HEK293T (cell line): ENCODE measurements around the gene ATP10A.

ENCODE experiments used
- CTCF ChIA-PET: fragments of 350-600 bp; formaldehyde crosslinking; extraction: SDS; loops from one replicate; lab custom pipeline; 2021; ENCODE audit warnings: antibody characterized with exemption, inconsistent platforms; lab: Yijun Ruan, JAX
- POLR2A ChIA-PET: fragments of 350-600 bp; formaldehyde crosslinking; extraction: SDS; loops from one replicate; lab custom pipeline; 2020; ENCODE audit warnings: antibody characterized with exemption, inconsistent platforms; lab: Yijun Ruan, JAX
- DNase-seq: peaks from one replicate; pipeline ENCODE4 v3.0.0; 2012; ENCODE audit warnings: mixed read lengths; ENCODE audit errors: extremely low spot score
- ARNT ChIP-seq: fragments of 450-650 bp; IDR thresholded peaks from 2 replicates; pipeline ENCODE4 v1.6.1; 2017; ENCODE audit warnings: mild to moderate bottlenecking
- BHLHE40 ChIP-seq: fragments of 450-650 bp; IDR thresholded peaks from 2 replicates; pipeline ENCODE4 v1.6.1; 2016; ENCODE audit warnings: mild to moderate bottlenecking, moderate library complexity, borderline replicate concordance
- CTBP1 ChIP-seq: fragments of 450-650 bp; IDR thresholded peaks from 2 replicates; pipeline ENCODE4 v1.6.1; 2016; ENCODE audit warnings: borderline replicate concordance
- ELF4 ChIP-seq: fragments of 450-650 bp; IDR thresholded peaks from 2 replicates; pipeline ENCODE4 v1.6.1; 2017; ENCODE audit warnings: antibody characterized with exemption
- FOXA1 ChIP-seq: fragments of 450-650 bp; IDR thresholded peaks from 2 replicates; pipeline ENCODE4 v1.6.1; 2016; ENCODE audit warnings: mild to moderate bottlenecking
- FOXK2 ChIP-seq: fragments of 450-650 bp; IDR thresholded peaks from 2 replicates; pipeline ENCODE4 v1.6.1; 2016; ENCODE audit warnings: mild to moderate bottlenecking
- FOXM1 ChIP-seq: fragments of 450-650 bp; IDR thresholded peaks from 2 replicates; pipeline ENCODE4 v1.6.1; 2017; ENCODE audit warnings: mild to moderate bottlenecking, borderline replicate concordance
- HDGF ChIP-seq: fragments of 450-650 bp; IDR thresholded peaks from 2 replicates; pipeline ENCODE4 v1.6.1; 2017; ENCODE audit warnings: antibody characterized with exemption, borderline replicate concordance
- L3MBTL2 ChIP-seq: fragments of 450-650 bp; conservative IDR thresholded peaks from 2 replicates; pipeline ENCODE4 v1.6.1; 2016; ENCODE audit warnings: mild to moderate bottlenecking
- LEF1 ChIP-seq: fragments of 450-650 bp; IDR thresholded peaks from 2 replicates; pipeline ENCODE4 v1.6.1; 2017; ENCODE audit warnings: mild to moderate bottlenecking, borderline replicate concordance
- NFRKB ChIP-seq: fragments of 450-650 bp; IDR thresholded peaks from 2 replicates; pipeline ENCODE4 v1.6.1; 2016; ENCODE audit warnings: mild to moderate bottlenecking, moderate library complexity
- PKNOX1 ChIP-seq: fragments of 450-650 bp; IDR thresholded peaks from 2 replicates; pipeline ENCODE4 v1.6.1; 2016
- SP1 ChIP-seq: fragments of 450-650 bp; IDR thresholded peaks from 2 replicates; pipeline ENCODE4 v1.6.1; 2017
- SUZ12 ChIP-seq: fragments of 450-650 bp; IDR thresholded peaks from 2 replicates; pipeline ENCODE4 v1.6.1; 2016; ENCODE audit warnings: mild to moderate bottlenecking
- TARDBP ChIP-seq: fragments of 450-650 bp; IDR thresholded peaks from 2 replicates; pipeline ENCODE4 v1.6.1; 2016
- ZNF384 ChIP-seq: fragments of 450-650 bp; IDR thresholded peaks from 2 replicates; pipeline ENCODE4 v1.6.1; 2016

The ATP10A gene

GRCh38 chr15:25847051-25847450, 16.1 kb downstream of the ATP10A start:
- TF ChIP-seq ELF4, result no peak
- TF ChIP-seq NFRKB, result no peak
- no peak for TF ChIP-seq ZNF384
- TF ChIP-seq L3MBTL2, result no peak
- no peak for TF ChIP-seq LEF1
- TF ChIP-seq SUZ12, result no peak
- TF ChIP-seq ARNT, result no peak
- no peak for TF ChIP-seq HDGF
- no peak for TF ChIP-seq PKNOX1
- no peak for TF ChIP-seq FOXM1
- TF ChIP-seq BHLHE40, result no peak
- no peak for TF ChIP-seq CTBP1
- TF ChIP-seq SP1, result no peak
- no peak for TF ChIP-seq TARDBP
- no peak for TF ChIP-seq FOXK2
- CTCF ChIA-PET, result no interaction called here
- no peak for DNase-seq
- POLR2A ChIA-PET, result no interaction called here

GRCh38 chr15:25846377-25846776, 16.8 kb downstream of the ATP10A start:
- CTCF ChIA-PET, result no interaction called here
- POLR2A ChIA-PET, result no interaction called here
- no peak for DNase-seq
- TF ChIP-seq HDGF, result no peak
- no peak for TF ChIP-seq FOXM1
- TF ChIP-seq SUZ12, result no peak
- no peak for TF ChIP-seq NFRKB
- TF ChIP-seq CTBP1, result no peak
- no peak for TF ChIP-seq FOXA1
- TF ChIP-seq SP1, result no peak
- no peak; the same call in 1 of the 2 replicates for TF ChIP-seq L3MBTL2
- no peak for TF ChIP-seq ARNT
- TF ChIP-seq FOXK2, result no peak
- TF ChIP-seq ELF4, result no peak
- no peak for TF ChIP-seq LEF1
- no peak for TF ChIP-seq TARDBP
- no peak for TF ChIP-seq ZNF384
- TF ChIP-seq BHLHE40, result no peak

- POLR2A ChIA-PET, result no interaction called here
- no peak for DNase-seq
- TF ChIP-seq TARDBP (no peak), SP1 (no peak), ZNF384 (no peak), ELF4 (no peak), LEF1 (no peak), FOXA1 (no peak), BHLHE40 (no peak), FOXM1 (no peak), L3MBTL2 (no peak), SUZ12 (no peak)
- CTCF ChIA-PET, result no interaction called here
Measured at GRCh38 chr15:25844981-25845680, 18.0 kb downstream of the ATP10A start.

GRCh38 chr15:25844542-25844941, 18.6 kb downstream of the ATP10A start:
- ChIA-PET CTCF (no interaction called here), POLR2A (no interaction called here)
- DNase-seq, result no peak
- TF ChIP-seq HDGF (no peak), FOXK2 (no peak), NFRKB (no peak), PKNOX1 (no peak), ARNT (no peak), LEF1 (no peak), FOXA1 (no peak), ZNF384 (no peak), ELF4 (no peak)

- TF ChIP-seq CTBP1 (no peak), SP1 (no peak), L3MBTL2 (no peak), FOXM1 (no peak), ARNT (no peak)
- CTCF ChIA-PET, result no interaction called here
- no peak for DNase-seq
- POLR2A ChIA-PET, result no interaction called here
Measured at GRCh38 chr15:25844076-25844475, 19.1 kb downstream of the ATP10A start.

GRCh38 chr15:25839638-25840156, 23.4 kb downstream of the ATP10A start:
- ChIA-PET POLR2A (no interaction called here), CTCF (no interaction called here)
- no peak for DNase-seq
- TF ChIP-seq SUZ12 (no peak), NFRKB (no peak), PKNOX1 (no peak), HDGF (no peak), L3MBTL2 (no peak), FOXK2 (no peak), BHLHE40 (no peak), LEF1 (no peak), TARDBP (no peak), ELF4 (no peak), ARNT (no peak), FOXA1 (no peak), FOXM1 (no peak), CTBP1 (no peak), ZNF384 (no peak), SP1 (no peak)
